ENCODE results near the gene SELENON. TPM values are rescaled to one million over a fixed set of nuclear protein-coding genes. Genes with fewer than 3 reads are reported as not detected.

The SELENON gene
- total and polyA plus RNA-seq, 4 donors = 4.3 to 16.1 (median 9.0) TPM

- Histone ChIP-seq H3K9ac (ENCODE audit: low read depth in 1 of 2, low read length in 2 of 2) (no peak overlapping the region), H3K4me1 (ENCODE audit: control insufficient read depth in 4 of 4, insufficient read depth in 4 of 4, low read length in 3 of 4) (peaks cover 7 to 19% (median 16%) of the 10 kb centered on the region in 4 donors), H3K36me3 (ENCODE audit: control insufficient read depth in 4 of 4, insufficient read depth in 3 of 4, low read depth in 1 of 4, low read length in 3 of 4) (peaks cover 0 to 14% (median 2%) of the 10 kb centered on the region in 4 donors), H3K27ac (ENCODE audit: low read depth in 1 of 2, low read length in 2 of 2) (no peak overlapping the region), H3K9me3 (ENCODE audit: control insufficient read depth in 4 of 4, low read length in 3 of 4) (no peaks in the 10 kb centered on the region), H3K4me3 (ENCODE audit: low read depth in 1 of 3, low read length in 3 of 3) (no peak overlapping the region), H3K27me3 (ENCODE audit: control insufficient read depth in 4 of 4, insufficient read depth in 4 of 4, low read length in 3 of 4) (no peaks in the 10 kb centered on the region)
- DNase-seq (ENCODE audit: low spot score) = no peak
- 94% methylated on average over 7 of the region's 7 CpGs for WGBS
- no peak for TF ChIP-seq FOXA1 (IDR thresholded peaks at IDR 0.05)
- TF ChIP-seq GABPA (IDR thresholded peaks at IDR 0.05 in 1 of 2, conservative IDR thresholded peaks at IDR 0.05 in 1 of 2) = no peak
- TF ChIP-seq RXRA (IDR thresholded peaks at IDR 0.05) = no peak
- no peak for TF ChIP-seq SP1 (IDR thresholded peaks at IDR 0.05)
- no peak for TF ChIP-seq REST (IDR thresholded peaks at IDR 0.05)
- TF ChIP-seq FOXA2 (IDR thresholded peaks at IDR 0.05) = no peak
- TF ChIP-seq HNF4A (conservative IDR thresholded peaks at IDR 0.05) = no peak
- TF ChIP-seq RAD21 (IDR thresholded peaks at IDR 0.05) = no peak
Measured at GRCh38 chr1:25814549-25815087, 14.6 kb downstream of the SELENON start.

- H3K4me3 ChIP-seq (ENCODE audit: low read depth in 1 of 3, low read length in 3 of 3) = no peak overlapping the region
- H3K36me3 ChIP-seq (ENCODE audit: control insufficient read depth in 4 of 4, insufficient read depth in 3 of 4, low read depth in 1 of 4, low read length in 3 of 4) = peaks cover 0 to 14% (median 2%) of the 10 kb centered on the region in 4 donors
- no peak for TF ChIP-seq MAX (IDR thresholded peaks at IDR 0.05)
- no peak for TF ChIP-seq TAF1 (conservative IDR thresholded peaks at IDR 0.05)
- no peak for TF ChIP-seq FOXA2 (IDR thresholded peaks at IDR 0.05)
- TF ChIP-seq NR2F2 (IDR thresholded peaks at IDR 0.05) = no peak
- WGBS = 94% methylated on average over 24 of the region's 24 CpGs
- H3K4me1 ChIP-seq (ENCODE audit: control insufficient read depth in 4 of 4, insufficient read depth in 4 of 4, low read length in 3 of 4) = peaks cover 7 to 19% (median 16%) of the 10 kb centered on the region in 4 donors
- H3K9me3 ChIP-seq (ENCODE audit: control insufficient read depth in 4 of 4, low read length in 3 of 4) = no peaks in the 10 kb centered on the region
- DNase-seq (ENCODE audit: low spot score) = no peak
- H3K27ac ChIP-seq (ENCODE audit: low read depth in 1 of 2, low read length in 2 of 2) = no peak overlapping the region
- no peaks in the 10 kb centered on the region for H3K27me3 ChIP-seq (ENCODE audit: control insufficient read depth in 4 of 4, insufficient read depth in 4 of 4, low read length in 3 of 4)
- no peak overlapping the region for H3K9ac ChIP-seq (ENCODE audit: low read depth in 1 of 2, low read length in 2 of 2)
Measured at GRCh38 chr1:25815208-25816111, 15.5 kb downstream of the SELENON start.

- DNase-seq (ENCODE audit: low spot score) = no peak
- Histone ChIP-seq H3K9ac (ENCODE audit: low read depth in 1 of 2, low read length in 2 of 2) (no peak overlapping the region), H3K4me3 (ENCODE audit: low read depth in 1 of 3, low read length in 3 of 3) (no peak overlapping the region), H3K27ac (ENCODE audit: low read depth in 1 of 2, low read length in 2 of 2) (no peak overlapping the region), H3K9me3 (ENCODE audit: control insufficient read depth in 4 of 4, low read length in 3 of 4) (no peaks in the 10 kb centered on the region), H3K27me3 (ENCODE audit: control insufficient read depth in 4 of 4, insufficient read depth in 4 of 4, low read length in 3 of 4) (no peaks in the 10 kb centered on the region), H3K36me3 (ENCODE audit: control insufficient read depth in 4 of 4, insufficient read depth in 3 of 4, low read depth in 1 of 4, low read length in 3 of 4) (peaks cover 0 to 14% (median 2%) of the 10 kb centered on the region in 4 donors), H3K4me1 (ENCODE audit: control insufficient read depth in 4 of 4, insufficient read depth in 4 of 4, low read length in 3 of 4) (peaks cover 9 to 25% (median 21%) of the 10 kb centered on the region in 4 donors)
- TF ChIP-seq HNF4G (IDR thresholded peaks at IDR 0.05) (no peak), FOXA1 (IDR thresholded peaks at IDR 0.05) (no peak), YY1 (IDR thresholded peaks at IDR 0.05) (no peak), RXRA (IDR thresholded peaks at IDR 0.05) (no peak), MAX (IDR thresholded peaks at IDR 0.05) (no peak), NR2F2 (IDR thresholded peaks at IDR 0.05) (no peak), HNF4A (conservative IDR thresholded peaks at IDR 0.05) (no peak), JUND (IDR thresholded peaks at IDR 0.05) (no peak), GABPA (IDR thresholded peaks at IDR 0.05 in 1 of 2, conservative IDR thresholded peaks at IDR 0.05 in 1 of 2) (no peak), RAD21 (IDR thresholded peaks at IDR 0.05) (no peak), ZBTB33 (IDR thresholded peaks at IDR 0.05) (no peak), FOXA2 (IDR thresholded peaks at IDR 0.05) (no peak), TAF1 (conservative IDR thresholded peaks at IDR 0.05) (no peak), EGR1 (IDR thresholded peaks at IDR 0.05; ENCODE audit: low read depth in 2 of 2) (no peak), SP1 (IDR thresholded peaks at IDR 0.05) (no peak)
- 93% methylated on average over 15 of the region's 15 CpGs for WGBS
Measured at GRCh38 chr1:25816112-25816718, 16.2 kb downstream of the SELENON start.

Data from liver (tissue), 9 donors.